Retinal pigment epithelial cell (primary cell): ENCODE measurements around the gene MSI2.

Source experiments
- DNase-seq: peaks from one replicate; pipeline ENCODE4 v3.0.0-alpha.2; 2010; ENCODE audit warnings: low read depth
- H3K4me3 ChIP-seq: 2 replicates; pipeline ENCODE4 v1.5.1; 2011; ENCODE audit warnings: mild to moderate bottlenecking, low read length, control low read depth, moderate library complexity
- CTCF ChIP-seq: conservative IDR thresholded peaks from 2 replicates; pipeline ENCODE4 v1.5.1; 2011; ENCODE audit warnings: low read depth, low read length, control low read depth, inconsistent platforms

Gene MSI2

GRCh38 chr17:57357830-57358430 is 101.6 kb downstream of the MSI2 start:
- no peak overlapping the region for H3K4me3 ChIP-seq
- DNase-seq: no peak
- no peak for TF ChIP-seq CTCF

- no peak for DNase-seq
- no peak for TF ChIP-seq CTCF
- no peak overlapping the region for H3K4me3 ChIP-seq
Observed at GRCh38 chr17:57360266-57360665, 103.9 kb downstream of the MSI2 start.

GRCh38 chr17:57362797-57363556 is 106.7 kb downstream of the MSI2 start:
- no peak overlapping the region for H3K4me3 ChIP-seq
- DNase-seq: no peak
- TF ChIP-seq CTCF: no peak

GRCh38 chr17:57363580-57363979 is 107.3 kb downstream of the MSI2 start:
- H3K4me3 ChIP-seq: no peak overlapping the region
- no peak for DNase-seq
- TF ChIP-seq CTCF: no peak

- DNase-seq: no peak
- no peak overlapping the region for H3K4me3 ChIP-seq
- TF ChIP-seq CTCF: no peak
Observed at GRCh38 chr17:57363998-57364643, 107.8 kb downstream of the MSI2 start.

GRCh38 chr17:57365420-57365819 is 109.1 kb downstream of the MSI2 start:
- no peak for TF ChIP-seq CTCF
- DNase-seq: no peak
- no peak overlapping the region for H3K4me3 ChIP-seq

- TF ChIP-seq CTCF: no peak
- H3K4me3 ChIP-seq: no peak overlapping the region
- DNase-seq: no peak
Observed at GRCh38 chr17:57366177-57366557, 109.8 kb downstream of the MSI2 start.
